HEK293 (cell line): ENCODE measurements around the gene TRPM5.

Experiments
- CTCF ChIA-PET: fragments of 350-600 bp; formaldehyde crosslinking; extraction: SDS; loops from one replicate; lab custom pipeline; 2021; ENCODE audit warnings: antibody characterized with exemption; lab: Yijun Ruan, JAX
- POLR2A ChIA-PET: fragments of 300-600 bp; formaldehyde crosslinking; extraction: SDS; loops from one replicate; lab custom pipeline; 2020; ENCODE audit warnings: antibody characterized with exemption, inconsistent platforms; lab: Yijun Ruan, JAX
- H3K27ac ChIP-seq: fragments of 200-500 bp; sonication (Bioruptor generic); 2 replicates; pipeline ENCODE4 v1.5.1; 2014; ENCODE audit warnings: low read depth, low read length, control low read depth, inconsistent platforms; ENCODE audit errors: extremely low read depth
- H3K36me3 ChIP-seq, 2 experiments: fragments of 200-500 bp in 1 of 2; sonication (Bioruptor generic) in 1 of 2; 1 replicate in 1 of 2; 2 replicates in 1 of 2; pipeline ENCODE4 v1.5.1; 2014 to 2017; ENCODE audit warnings: inconsistent platforms in 2 of 2, low read length in 2 of 2; ENCODE audit not compliant: control insufficient read depth in 2 of 2, insufficient read depth in 1 of 2
- H3K4me1 ChIP-seq: fragments of 200-500 bp; sonication (Bioruptor generic); 2 replicates; pipeline ENCODE4 v1.5.1; 2014; ENCODE audit warnings: mild to moderate bottlenecking, low read length, inconsistent platforms; ENCODE audit not compliant: control insufficient read depth, insufficient read depth
- H3K4me3 ChIP-seq: 2 replicates; pipeline ENCODE4 v1.5.1; 2011; ENCODE audit warnings: low read depth, mild to moderate bottlenecking, control low read depth, low read length, moderate library complexity
- H3K9me3 ChIP-seq: fragments of 200-500 bp; sonication (Bioruptor generic); 2 replicates; pipeline ENCODE4 v1.5.1; 2014; ENCODE audit warnings: low read depth, low read length, inconsistent platforms; ENCODE audit not compliant: control insufficient read depth, insufficient read depth
- KLF9 ChIP-seq: fragments of 450-650 bp; formaldehyde crosslinking; IDR thresholded peaks from 2 replicates; pipeline ENCODE4 v1.5.1; 2016; ENCODE audit warnings: missing biosample characterization, missing genetic modification characterization, low read depth
- MZF1 ChIP-seq: fragments of 450-650 bp; formaldehyde crosslinking; IDR thresholded peaks from 2 replicates; pipeline ENCODE4 v1.5.1; 2017; ENCODE audit warnings: missing biosample characterization, missing genetic modification characterization, borderline replicate concordance
- ZBTB21 ChIP-seq: fragments of 450-650 bp; formaldehyde crosslinking; IDR thresholded peaks from 2 replicates; pipeline ENCODE4 v1.5.1; 2017; ENCODE audit warnings: missing biosample characterization, missing genetic modification characterization
- ZBTB48 ChIP-seq: fragments of 450-650 bp; formaldehyde crosslinking; IDR thresholded peaks from 2 replicates; pipeline ENCODE4 v1.5.1; 2016; ENCODE audit warnings: missing biosample characterization, missing genetic modification characterization
- ZFP41 ChIP-seq: fragments of 450-650 bp; formaldehyde crosslinking; IDR thresholded peaks from 2 replicates; pipeline ENCODE4 v1.5.1; 2016; ENCODE audit warnings: missing biosample characterization, missing genetic modification characterization, borderline replicate concordance
- ZNF140 ChIP-seq: fragments of 450-650 bp; formaldehyde crosslinking; IDR thresholded peaks from 2 replicates; pipeline ENCODE4 v1.5.1; 2016; ENCODE audit warnings: missing biosample characterization, missing genetic modification characterization
- ZNF24 ChIP-seq: fragments of 450-650 bp; formaldehyde crosslinking; IDR thresholded peaks from 2 replicates; pipeline ENCODE4 v1.5.1; 2016; ENCODE audit warnings: missing biosample characterization, missing genetic modification characterization
- ZNF292 ChIP-seq: fragments of 450-650 bp; formaldehyde crosslinking; IDR thresholded peaks from 2 replicates; pipeline ENCODE4 v1.5.1; 2016; ENCODE audit warnings: low read depth, missing biosample characterization, missing genetic modification characterization, borderline replicate concordance
- ZNF302 ChIP-seq: fragments of 450-650 bp; formaldehyde crosslinking; IDR thresholded peaks from 2 replicates; pipeline ENCODE4 v1.5.1; 2016; ENCODE audit warnings: missing biosample characterization, missing genetic modification characterization, low read depth
- ZNF426 ChIP-seq: fragments of 450-650 bp; formaldehyde crosslinking; IDR thresholded peaks from 2 replicates; pipeline ENCODE4 v1.5.1; 2017; ENCODE audit warnings: missing biosample characterization, missing genetic modification characterization, mild to moderate bottlenecking, inconsistent platforms, moderate library complexity
- ZNF571 ChIP-seq: fragments of 450-650 bp; formaldehyde crosslinking; IDR thresholded peaks from 2 replicates; pipeline ENCODE4 v1.5.0; 2017; ENCODE audit warnings: missing biosample characterization, missing genetic modification characterization
- ZNF600 ChIP-seq: fragments of 450-650 bp; formaldehyde crosslinking; IDR thresholded peaks from 2 replicates; pipeline ENCODE4 v1.5.1; 2016; ENCODE audit warnings: missing biosample characterization, missing genetic modification characterization
- ZNF610 ChIP-seq: fragments of 450-650 bp; formaldehyde crosslinking; IDR thresholded peaks from 2 replicates; pipeline ENCODE4 v1.5.1; 2016; ENCODE audit warnings: missing biosample characterization, missing genetic modification characterization, borderline replicate concordance
- ZNF660 ChIP-seq: fragments of 450-650 bp; IDR thresholded peaks from 2 replicates; pipeline ENCODE4 v1.5.1; 2018; ENCODE audit warnings: missing biosample characterization, mild to moderate bottlenecking, missing genetic modification characterization
- ZNF76 ChIP-seq: fragments of 450-650 bp; formaldehyde crosslinking; IDR thresholded peaks from 2 replicates; pipeline ENCODE4; 2016; ENCODE audit warnings: low read depth, missing biosample characterization, missing genetic modification characterization, borderline replicate concordance
- ZNF776 ChIP-seq: fragments of 450-650 bp; formaldehyde crosslinking; IDR thresholded peaks from 2 replicates; pipeline ENCODE4 v1.5.0; 2017; ENCODE audit warnings: missing biosample characterization, missing genetic modification characterization, borderline replicate concordance
- ZNF785 ChIP-seq: fragments of 450-650 bp; formaldehyde crosslinking; IDR thresholded peaks from 2 replicates; pipeline ENCODE4 v1.5.1; 2016; ENCODE audit warnings: missing biosample characterization, missing genetic modification characterization
- TF ChIP-seq, protein P1 (sequence below): fragments of 450-650 bp; IDR thresholded peaks from 2 replicates; pipeline ENCODE4 v1.5.1; 2018; ENCODE audit warnings: missing biosample characterization, missing genetic modification characterization
- TF ChIP-seq, protein P2 (sequence below): fragments of 450-650 bp; formaldehyde crosslinking; conservative IDR thresholded peaks from 2 replicates; pipeline ENCODE4 v1.5.1; 2016; ENCODE audit warnings: low read depth, missing biosample characterization, missing genetic modification characterization
- TF ChIP-seq, protein P3 (sequence below): fragments of 450-650 bp; formaldehyde crosslinking; IDR thresholded peaks from 2 replicates; pipeline ENCODE4 v1.5.1; 2016; ENCODE audit warnings: missing biosample characterization, missing genetic modification characterization, low read depth
- TF ChIP-seq, protein P4 (sequence below): fragments of 450-650 bp; formaldehyde crosslinking; IDR thresholded peaks from 2 replicates; pipeline ENCODE4 v1.5.1; 2016; ENCODE audit warnings: missing biosample characterization, missing genetic modification characterization, low read depth

Gene TRPM5

DNA sequence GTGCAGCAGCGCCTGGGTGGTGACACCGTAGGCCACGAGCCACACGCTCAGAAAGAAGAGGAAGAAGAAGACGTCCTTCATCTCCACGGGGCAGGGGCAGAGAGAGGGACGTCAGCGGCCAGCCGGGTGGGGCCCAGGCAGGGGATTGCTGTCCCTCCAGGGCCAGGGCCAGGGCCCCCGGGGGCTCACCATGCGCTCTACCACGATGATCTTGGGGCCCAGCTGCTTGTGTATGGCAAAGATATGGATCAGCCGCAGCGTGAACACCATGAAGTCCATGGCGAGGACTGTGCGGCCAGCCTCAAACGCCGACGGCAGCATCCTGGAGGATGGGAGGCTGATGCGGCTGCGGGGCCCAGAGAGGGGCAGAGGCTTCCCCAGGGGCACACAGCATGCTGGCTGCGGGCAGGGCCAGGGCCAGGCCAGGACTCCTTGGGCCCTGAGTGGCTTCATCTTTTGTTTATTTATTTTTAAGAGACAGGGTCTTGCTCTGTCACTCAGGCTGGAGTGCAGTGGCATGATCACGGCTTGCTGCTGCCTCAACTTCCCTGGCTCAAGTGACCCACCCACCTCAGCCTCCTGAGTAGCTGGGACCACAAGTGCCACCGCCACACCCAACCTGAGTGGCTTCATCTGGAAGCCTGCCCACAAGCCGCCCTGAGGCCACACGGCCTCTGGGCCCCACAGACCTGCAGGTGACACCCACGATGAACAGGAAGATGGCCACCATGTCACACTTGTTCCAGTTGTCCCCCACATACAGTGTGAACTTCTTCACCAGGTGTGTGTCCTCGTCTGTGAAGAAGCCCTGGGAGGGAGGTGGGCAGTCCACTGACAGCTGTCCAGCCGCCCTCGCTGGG is 32.6 kb downstream of the TRPM5 start:
- Histone ChIP-seq H3K4me1 (no peaks in the 10 kb centered on the region), H3K27ac (no peak overlapping the region), H3K36me3 (no peaks in the 10 kb centered on the region), H3K9me3 (no peaks in the 10 kb centered on the region), H3K4me3 (no peak overlapping the region)
- ChIA-PET POLR2A (no interaction called here), CTCF (interaction anchor here (0.7 to 1.1 kb wide), 3 partner anchors 8 to 120 kb away, joined by 3 to 4 read pairs (median 3); no protein-coding TSS in a partner anchor)
- no peak for TF ChIP-seq ZBTB21 (tag by site-specific recombination)
- TF ChIP-seq, protein P1, sequence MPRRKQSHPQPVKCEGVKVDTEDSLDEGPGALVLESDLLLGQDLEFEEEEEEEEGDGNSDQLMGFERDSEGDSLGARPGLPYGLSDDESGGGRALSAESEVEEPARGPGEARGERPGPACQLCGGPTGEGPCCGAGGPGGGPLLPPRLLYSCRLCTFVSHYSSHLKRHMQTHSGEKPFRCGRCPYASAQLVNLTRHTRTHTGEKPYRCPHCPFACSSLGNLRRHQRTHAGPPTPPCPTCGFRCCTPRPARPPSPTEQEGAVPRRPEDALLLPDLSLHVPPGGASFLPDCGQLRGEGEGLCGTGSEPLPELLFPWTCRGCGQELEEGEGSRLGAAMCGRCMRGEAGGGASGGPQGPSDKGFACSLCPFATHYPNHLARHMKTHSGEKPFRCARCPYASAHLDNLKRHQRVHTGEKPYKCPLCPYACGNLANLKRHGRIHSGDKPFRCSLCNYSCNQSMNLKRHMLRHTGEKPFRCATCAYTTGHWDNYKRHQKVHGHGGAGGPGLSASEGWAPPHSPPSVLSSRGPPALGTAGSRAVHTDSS (tag by site-specific recombination) = no peak
- TF ChIP-seq ZNF610 (tag by site-specific recombination) = no peak
- no peak for TF ChIP-seq ZNF660 (tag by site-specific recombination)
- TF ChIP-seq, protein P2, sequence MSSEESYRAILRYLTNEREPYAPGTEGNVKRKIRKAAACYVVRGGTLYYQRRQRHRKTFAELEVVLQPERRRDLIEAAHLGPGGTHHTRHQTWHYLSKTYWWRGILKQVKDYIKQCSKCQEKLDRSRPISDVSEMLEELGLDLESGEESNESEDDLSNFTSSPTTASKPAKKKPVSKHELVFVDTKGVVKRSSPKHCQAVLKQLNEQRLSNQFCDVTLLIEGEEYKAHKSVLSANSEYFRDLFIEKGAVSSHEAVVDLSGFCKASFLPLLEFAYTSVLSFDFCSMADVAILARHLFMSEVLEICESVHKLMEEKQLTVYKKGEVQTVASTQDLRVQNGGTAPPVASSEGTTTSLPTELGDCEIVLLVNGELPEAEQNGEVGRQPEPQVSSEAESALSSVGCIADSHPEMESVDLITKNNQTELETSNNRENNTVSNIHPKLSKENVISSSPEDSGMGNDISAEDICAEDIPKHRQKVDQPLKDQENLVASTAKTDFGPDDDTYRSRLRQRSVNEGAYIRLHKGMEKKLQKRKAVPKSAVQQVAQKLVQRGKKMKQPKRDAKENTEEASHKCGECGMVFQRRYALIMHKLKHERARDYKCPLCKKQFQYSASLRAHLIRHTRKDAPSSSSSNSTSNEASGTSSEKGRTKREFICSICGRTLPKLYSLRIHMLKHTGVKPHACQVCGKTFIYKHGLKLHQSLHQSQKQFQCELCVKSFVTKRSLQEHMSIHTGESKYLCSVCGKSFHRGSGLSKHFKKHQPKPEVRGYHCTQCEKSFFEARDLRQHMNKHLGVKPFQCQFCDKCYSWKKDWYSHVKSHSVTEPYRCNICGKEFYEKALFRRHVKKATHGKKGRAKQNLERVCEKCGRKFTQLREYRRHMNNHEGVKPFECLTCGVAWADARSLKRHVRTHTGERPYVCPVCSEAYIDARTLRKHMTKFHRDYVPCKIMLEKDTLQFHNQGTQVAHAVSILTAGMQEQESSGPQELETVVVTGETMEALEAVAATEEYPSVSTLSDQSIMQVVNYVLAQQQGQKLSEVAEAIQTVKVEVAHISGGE (tag by site-specific recombination) = no peak
- no peak for TF ChIP-seq ZFP41 (tag by site-specific recombination)
- TF ChIP-seq ZNF140 (tag by site-specific recombination) = no peak
- no peak for TF ChIP-seq MZF1 (tag by site-specific recombination)
- no peak for TF ChIP-seq ZNF785 (tag by site-specific recombination)
- TF ChIP-seq KLF9 (tag by site-specific recombination) = no peak
- no peak for TF ChIP-seq ZNF292
- TF ChIP-seq, all 188 proteins: peak for 0

DNA sequence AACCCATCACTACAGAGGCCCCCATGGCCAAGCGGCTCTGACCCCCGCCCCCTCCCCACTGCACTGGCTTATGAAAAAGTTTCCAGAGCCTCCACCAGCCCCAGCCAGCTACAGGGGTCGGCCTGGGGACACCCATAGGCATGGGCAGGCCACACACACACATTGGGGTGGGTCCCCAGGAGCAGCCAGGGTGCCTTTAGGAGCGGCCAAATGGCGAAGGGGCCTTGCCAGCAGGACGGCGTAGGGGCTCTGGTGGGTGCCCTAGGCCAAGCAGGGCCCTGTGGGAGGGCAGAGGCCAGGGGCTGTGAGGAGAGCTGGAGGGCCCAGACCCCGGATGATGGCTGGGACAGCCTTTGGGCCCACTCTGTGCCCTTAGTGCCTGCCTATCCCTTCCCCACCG is 33.7 kb downstream of the TRPM5 start:
- Histone ChIP-seq H3K27ac (no peak overlapping the region), H3K9me3 (no peaks in the 10 kb centered on the region), H3K4me1 (no peaks in the 10 kb centered on the region), H3K4me3 (no peak overlapping the region), H3K36me3 (no peaks in the 10 kb centered on the region)
- POLR2A ChIA-PET = interaction anchor here (0.7 kb wide), 1 partner anchor 211 kb away, joined by 3 read pairs; no protein-coding TSS in a partner anchor
- CTCF ChIA-PET = interaction anchor here (1.0 to 1.1 kb wide), 2 partner anchors 9 to 121 kb away, joined by 3 to 4 read pairs; no protein-coding TSS in a partner anchor
- no peak for TF ChIP-seq ZNF76 (tag by site-specific recombination)
- TF ChIP-seq ZNF776 (tag by site-specific recombination) = no peak
- no peak for TF ChIP-seq ZNF610 (tag by site-specific recombination)
- TF ChIP-seq ZNF426 (tag by site-specific recombination) = no peak
- no peak for TF ChIP-seq ZNF302
- TF ChIP-seq, protein P3, sequence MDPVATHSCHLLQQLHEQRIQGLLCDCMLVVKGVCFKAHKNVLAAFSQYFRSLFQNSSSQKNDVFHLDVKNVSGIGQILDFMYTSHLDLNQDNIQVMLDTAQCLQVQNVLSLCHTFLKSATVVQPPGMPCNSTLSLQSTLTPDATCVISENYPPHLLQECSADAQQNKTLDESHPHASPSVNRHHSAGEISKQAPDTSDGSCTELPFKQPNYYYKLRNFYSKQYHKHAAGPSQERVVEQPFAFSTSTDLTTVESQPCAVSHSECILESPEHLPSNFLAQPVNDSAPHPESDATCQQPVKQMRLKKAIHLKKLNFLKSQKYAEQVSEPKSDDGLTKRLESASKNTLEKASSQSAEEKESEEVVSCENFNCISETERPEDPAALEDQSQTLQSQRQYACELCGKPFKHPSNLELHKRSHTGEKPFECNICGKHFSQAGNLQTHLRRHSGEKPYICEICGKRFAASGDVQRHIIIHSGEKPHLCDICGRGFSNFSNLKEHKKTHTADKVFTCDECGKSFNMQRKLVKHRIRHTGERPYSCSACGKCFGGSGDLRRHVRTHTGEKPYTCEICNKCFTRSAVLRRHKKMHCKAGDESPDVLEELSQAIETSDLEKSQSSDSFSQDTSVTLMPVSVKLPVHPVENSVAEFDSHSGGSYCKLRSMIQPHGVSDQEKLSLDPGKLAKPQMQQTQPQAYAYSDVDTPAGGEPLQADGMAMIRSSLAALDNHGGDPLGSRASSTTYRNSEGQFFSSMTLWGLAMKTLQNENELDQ (tag by site-specific recombination) = no peak
- TF ChIP-seq, protein P4, sequence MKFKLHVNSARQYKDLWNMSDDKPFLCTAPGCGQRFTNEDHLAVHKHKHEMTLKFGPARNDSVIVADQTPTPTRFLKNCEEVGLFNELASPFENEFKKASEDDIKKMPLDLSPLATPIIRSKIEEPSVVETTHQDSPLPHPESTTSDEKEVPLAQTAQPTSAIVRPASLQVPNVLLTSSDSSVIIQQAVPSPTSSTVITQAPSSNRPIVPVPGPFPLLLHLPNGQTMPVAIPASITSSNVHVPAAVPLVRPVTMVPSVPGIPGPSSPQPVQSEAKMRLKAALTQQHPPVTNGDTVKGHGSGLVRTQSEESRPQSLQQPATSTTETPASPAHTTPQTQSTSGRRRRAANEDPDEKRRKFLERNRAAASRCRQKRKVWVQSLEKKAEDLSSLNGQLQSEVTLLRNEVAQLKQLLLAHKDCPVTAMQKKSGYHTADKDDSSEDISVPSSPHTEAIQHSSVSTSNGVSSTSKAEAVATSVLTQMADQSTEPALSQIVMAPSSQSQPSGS (tag by site-specific recombination) = no peak
- TF ChIP-seq ZNF24 (tag by site-specific recombination) = no peak
- TF ChIP-seq ZNF600 (tag by site-specific recombination) = no peak
- no peak for TF ChIP-seq ZNF571 (tag by site-specific recombination)
- no peak for TF ChIP-seq ZBTB48 (tag by site-specific recombination)
